AG10803 (cell line): ENCODE results near the gene JAKMIP2.
"Not testable (repeated sequence)": the region's sequence is repeated elsewhere in the genome, so short reads cannot be mapped to it uniquely, and the experiment has no call there.

ENCODE experiments used
- DNase-seq: peaks from one replicate; pipeline ENCODE4 v3.0.0; 2010; ENCODE audit warnings: low read depth
- H3K4me3 ChIP-seq: 2 replicates; pipeline ENCODE4 v1.5.1; 2011; ENCODE audit warnings: mild to moderate bottlenecking, low read length, control low read depth
- CTCF ChIP-seq: conservative IDR thresholded peaks from 2 replicates; pipeline ENCODE4 v1.5.1; 2011; ENCODE audit warnings: mild to moderate bottlenecking, low read length, control low read depth, inconsistent platforms

JAKMIP2 gene

GRCh38 chr5:147560718-147561331 lies 221.7 kb downstream of the JAKMIP2 start:
- no peak for DNase-seq
- no peak for TF ChIP-seq CTCF
- H3K4me3 ChIP-seq, result no peak overlapping the region

- no peak overlapping the region for H3K4me3 ChIP-seq
- peak; percentile 52 for TF ChIP-seq CTCF
- peak; percentile 25 for DNase-seq
These were observed 222.8 kb downstream of the JAKMIP2 start for GRCh38 chr5:147559749-147560148.

- DNase-seq, result peak; percentile 82
- peak; percentile 94 for TF ChIP-seq CTCF
- no peak overlapping the region for H3K4me3 ChIP-seq
These were observed 223.7 kb downstream of the JAKMIP2 start for GRCh38 chr5:147558826-147559225.

GRCh38 chr5:147557876-147558745 lies 224.4 kb downstream of the JAKMIP2 start:
- TF ChIP-seq CTCF, result no peak
- peak; percentile 51 for DNase-seq
- H3K4me3 ChIP-seq, result no peak overlapping the region

- no peak for TF ChIP-seq CTCF
- DNase-seq, result no peak
- H3K4me3 ChIP-seq, result no peak overlapping the region
These were observed 227.4 kb downstream of the JAKMIP2 start for GRCh38 chr5:147555176-147555575.

GRCh38 chr5:147554261-147554817 lies 228.2 kb downstream of the JAKMIP2 start:
- no peak for TF ChIP-seq CTCF
- DNase-seq, result peak; percentile 98
- peak overlapping the region; percentile 46 for H3K4me3 ChIP-seq

GRCh38 chr5:147553817-147554216 lies 228.7 kb downstream of the JAKMIP2 start:
- H3K4me3 ChIP-seq, result peak overlapping the region; percentile 46

More at GRCh38 chr5:147553817-147554216, 228.7 kb downstream of the JAKMIP2 start:
- not testable (repeated sequence) for DNase-seq
